Measurements from ENCODE around the gene ARID1B.

The ARID1B gene

DNA sequence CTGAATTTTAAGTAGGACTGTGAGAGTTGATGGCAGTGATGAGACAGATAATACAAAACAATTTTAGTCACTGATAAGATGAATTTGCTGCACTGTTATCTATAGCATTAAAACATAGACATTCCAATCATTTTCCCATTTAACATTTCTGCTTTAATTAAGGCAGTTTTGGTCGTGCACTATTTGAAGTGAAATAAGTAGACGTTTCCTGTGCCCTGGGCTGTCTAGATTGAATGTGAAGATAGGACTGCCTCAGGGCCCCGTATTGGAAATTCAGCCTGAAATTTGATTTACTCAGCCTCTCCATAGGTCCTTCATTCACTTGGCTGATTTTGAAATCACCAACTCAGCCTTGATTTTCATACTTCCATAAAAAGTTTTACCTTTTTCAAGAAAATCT lies 48.3 kb downstream of the ARID1B start:
- no peak for DNase-seq (ENCODE audit: low read depth)

GRCh38 chr6:156826290-156826955 lies 49.2 kb downstream of the ARID1B start:
- no peak for DNase-seq (ENCODE audit: low read depth)

- DNase-seq (ENCODE audit: low read depth), result no peak
These were observed 50.2 kb downstream of the ARID1B start for GRCh38 chr6:156827382-156827781.

DNA sequence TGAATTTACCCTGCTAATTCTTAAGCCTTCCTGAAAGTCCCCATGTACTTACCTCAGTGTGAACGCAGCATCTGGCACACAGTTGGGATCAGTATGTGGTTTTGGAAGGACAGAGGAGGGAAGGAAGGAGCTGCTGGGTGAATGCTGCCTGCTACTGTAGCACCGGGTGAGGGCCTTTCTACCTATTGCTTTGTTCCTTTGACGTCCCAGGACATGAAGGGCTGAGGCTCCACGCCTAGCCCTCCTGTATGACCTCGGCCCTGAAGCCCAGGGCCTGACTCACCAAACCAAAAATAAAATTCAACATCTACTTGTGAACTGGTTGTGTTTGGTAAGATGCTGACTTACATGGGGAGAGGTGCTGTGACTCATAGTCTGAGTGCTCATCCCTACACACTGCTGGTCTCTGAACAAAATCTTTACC lies 51.1 kb downstream of the ARID1B start:
- peak; percentile 64 for DNase-seq (ENCODE audit: low read depth)

DNA sequence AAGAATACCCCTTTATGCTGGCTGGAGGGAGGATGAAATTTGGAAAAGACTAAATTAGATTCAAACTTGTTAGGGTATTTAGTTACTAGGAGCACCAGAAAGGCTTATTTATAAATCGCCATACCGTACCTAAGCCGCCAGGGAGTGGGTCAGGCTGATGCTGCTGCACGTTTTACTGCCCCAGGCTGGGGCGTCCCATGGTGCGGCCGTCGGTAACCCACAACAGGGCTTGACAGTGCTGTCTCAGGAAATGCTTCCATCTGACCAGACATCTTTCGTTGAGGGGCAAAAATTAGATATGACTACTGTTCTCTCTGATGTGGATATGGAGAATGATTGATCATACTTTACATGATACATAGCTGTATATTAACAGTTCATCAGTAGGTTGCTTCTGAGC lies 52.9 kb downstream of the ARID1B start:
- DNase-seq (ENCODE audit: low read depth), result no peak

GRCh38 chr6:156832231-156832647 lies 55.1 kb downstream of the ARID1B start:
- DNase-seq (ENCODE audit: low read depth), result peak; percentile 8

GRCh38 chr6:156832669-156833068 lies 55.5 kb downstream of the ARID1B start:
- DNase-seq (ENCODE audit: low read depth), result no peak

GRCh38 chr6:156833755-156834154 lies 56.6 kb downstream of the ARID1B start:
- no peak for DNase-seq (ENCODE audit: low read depth)

DNA sequence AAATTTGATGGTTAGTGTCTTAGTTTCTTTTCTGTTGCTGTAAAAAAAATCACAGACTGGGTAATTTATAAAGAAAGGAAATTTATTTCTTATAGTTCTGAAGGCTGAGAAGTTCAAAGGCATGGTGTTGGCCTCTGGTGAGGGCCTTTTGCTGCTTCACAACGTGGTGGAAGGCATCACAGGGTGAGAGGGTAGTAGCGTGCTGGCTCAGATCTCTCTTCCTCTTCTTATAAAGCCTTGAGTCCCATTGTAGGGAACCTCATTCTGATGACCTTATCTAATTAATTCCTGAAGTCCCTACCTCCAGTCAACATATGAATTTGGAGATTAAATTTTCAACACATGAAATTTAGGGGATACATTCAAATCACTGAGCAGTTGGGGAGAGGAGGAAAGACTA lies 62.0 kb downstream of the ARID1B start:
- DNase-seq (ENCODE audit: low read depth), result no peak

DNA sequence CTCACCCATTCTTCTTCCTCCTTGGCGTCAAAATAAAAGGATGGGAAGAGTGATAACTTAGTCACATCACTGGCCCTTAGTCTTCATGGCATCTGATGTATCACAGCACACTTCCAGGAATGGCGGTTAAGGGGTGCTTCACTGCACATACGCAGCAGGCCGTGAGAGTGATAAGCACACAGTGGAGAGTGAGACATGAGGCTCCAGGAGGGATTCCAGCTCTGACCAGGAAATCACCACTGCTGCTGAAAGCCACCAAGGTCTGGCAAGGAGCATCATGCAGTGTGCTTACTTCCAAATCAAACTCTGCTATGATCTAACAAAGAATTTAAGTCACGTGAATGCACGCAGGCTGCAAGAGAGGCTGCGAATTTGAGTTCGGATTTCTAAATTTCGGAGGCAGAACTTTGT lies 62.4 kb downstream of the ARID1B start:
- no peak for DNase-seq (ENCODE audit: low read depth)

DNA sequence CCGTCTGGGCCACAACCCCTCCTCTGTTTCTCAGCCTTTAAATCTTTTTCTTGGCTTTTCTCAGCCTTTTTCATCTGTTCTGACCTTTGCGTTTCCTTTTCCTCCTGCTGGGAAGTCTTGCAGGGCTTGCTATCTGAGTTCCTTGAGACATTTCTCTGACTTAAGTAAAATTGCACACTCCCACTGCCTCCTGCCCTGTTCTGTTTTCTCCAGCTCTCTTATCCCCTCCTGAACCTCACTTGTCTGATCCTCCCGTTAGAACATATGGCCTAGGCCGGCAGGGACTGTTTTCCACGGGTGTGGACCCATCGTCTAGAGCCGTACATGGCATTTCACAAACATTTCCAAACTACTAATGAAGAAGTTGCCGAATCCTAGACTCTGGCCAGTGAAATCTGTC lies 63.0 kb downstream of the ARID1B start:
- no peak for DNase-seq (ENCODE audit: low read depth)

GRCh38 chr6:156840606-156841005 lies 63.4 kb downstream of the ARID1B start:
- no peak for DNase-seq (ENCODE audit: low read depth)

DNA sequence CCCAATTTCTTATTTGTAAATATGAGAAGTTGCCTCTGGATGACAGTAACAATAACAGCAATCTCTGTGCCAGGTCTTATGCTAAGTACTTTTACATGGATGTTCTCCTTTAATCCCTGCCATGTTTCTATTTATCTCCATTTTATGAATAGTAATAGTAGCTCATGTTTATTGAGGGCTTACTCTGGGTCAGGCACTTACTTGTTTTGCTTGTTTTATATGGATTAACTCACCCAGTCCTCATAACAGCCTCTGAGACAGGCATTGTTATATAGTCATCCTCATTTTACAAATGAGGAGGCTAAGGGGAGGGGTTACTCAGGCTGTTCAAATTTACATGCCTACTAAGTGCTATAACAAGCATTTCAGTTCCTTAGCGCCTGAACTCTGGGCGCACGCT lies 64.3 kb downstream of the ARID1B start:
- DNase-seq (ENCODE audit: low read depth), result no peak

GRCh38 chr6:156842598-156843250 lies 65.5 kb downstream of the ARID1B start:
- no peak for DNase-seq (ENCODE audit: low read depth)

GRCh38 chr6:156844089-156844488 lies 66.9 kb downstream of the ARID1B start:
- no peak for DNase-seq (ENCODE audit: low read depth)

GRCh38 chr6:156845454-156846155 lies 68.4 kb downstream of the ARID1B start:
- DNase-seq (ENCODE audit: low read depth), result no peak

GRCh38 chr6:156846845-156847599 lies 69.8 kb downstream of the ARID1B start:
- DNase-seq (ENCODE audit: low read depth), result no peak

DNA sequence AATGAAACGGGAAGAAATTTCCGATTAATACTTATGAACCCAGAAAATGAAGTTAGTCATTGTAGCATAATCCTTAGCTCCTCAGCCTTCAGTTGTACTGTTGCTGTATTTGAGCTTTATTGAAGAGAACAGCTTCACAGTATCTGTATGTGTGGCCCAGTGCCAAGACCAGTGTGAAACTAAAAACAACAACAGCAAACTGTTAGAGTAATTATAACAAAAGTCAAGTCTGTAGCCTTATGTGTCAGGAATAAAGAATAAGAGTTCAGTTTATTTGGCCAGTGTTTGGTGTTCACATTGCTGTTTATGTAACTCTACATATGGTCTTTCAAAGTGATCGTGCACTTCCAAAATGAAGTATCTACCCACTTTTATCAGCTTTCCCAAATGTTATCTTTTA lies 70.9 kb downstream of the ARID1B start:
- DNase-seq (ENCODE audit: low read depth), result no peak

DNA sequence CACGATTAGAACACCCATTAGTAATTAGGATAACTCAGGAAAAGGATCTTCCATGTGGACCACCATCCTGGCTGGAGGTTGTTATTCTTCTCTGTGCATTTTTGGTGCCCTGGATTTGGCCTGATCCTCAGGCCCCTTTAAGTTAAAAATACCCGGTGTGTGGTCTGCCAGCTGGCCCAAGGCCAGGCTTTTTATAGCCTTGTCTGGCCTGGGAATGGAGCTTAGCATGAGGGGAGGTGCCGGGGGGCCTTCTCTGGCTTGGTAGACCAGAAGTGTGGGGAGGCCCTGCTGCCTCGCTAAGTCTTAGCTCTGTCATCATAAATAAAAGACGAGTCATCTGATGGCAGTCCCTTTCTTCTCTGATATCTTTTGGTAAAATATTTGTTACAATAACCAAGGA lies 71.4 kb downstream of the ARID1B start:
- DNase-seq (ENCODE audit: low read depth), result no peak

GRCh38 chr6:156849806-156850205 lies 72.6 kb downstream of the ARID1B start:
- no peak for DNase-seq (ENCODE audit: low read depth)

- DNase-seq (ENCODE audit: low read depth), result no peak
These were observed 73.2 kb downstream of the ARID1B start for GRCh38 chr6:156850353-156850752.

DNA sequence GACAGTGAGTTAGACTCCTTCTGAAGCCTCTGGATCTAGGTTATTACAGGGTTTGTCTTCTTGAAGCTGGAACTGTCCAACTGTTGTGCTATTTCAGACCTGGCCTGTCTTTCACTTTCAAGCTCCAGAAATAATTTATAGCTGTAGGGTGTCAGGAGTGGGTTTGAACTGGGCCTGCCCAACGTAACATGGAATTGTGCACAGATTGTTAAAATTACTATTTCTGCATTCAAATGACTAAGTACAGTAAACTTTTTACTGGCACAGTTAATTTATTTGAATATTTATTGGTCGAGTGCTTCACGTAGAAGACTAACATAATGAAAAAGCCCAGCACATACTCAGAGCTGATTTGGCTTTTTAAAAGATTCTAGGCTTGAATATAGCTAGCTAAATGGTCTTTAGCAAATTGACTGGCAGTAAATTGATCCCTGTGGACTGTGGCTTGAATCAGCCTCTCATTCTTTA lies 74.3 kb downstream of the ARID1B start:
- DNase-seq (ENCODE audit: low read depth), result no peak

Data from HS-27A (cell line).